ENCODE results near the gene ENOPH1.

ENOPH1 gene

GRCh38 chr4:82425478-82425877 is 4.9 kb upstream of the ENOPH1 start:
- in situ Hi-C loops (cut with HindIII; ENCODE audit: low sequenced_read_pairs): no loop called here

- in situ Hi-C loops (cut with HindIII; ENCODE audit: low sequenced_read_pairs): no loop called here
Measured at GRCh38 chr4:82428526-82428968, 1.8 kb upstream of the ENOPH1 start.

- in situ Hi-C loops (cut with HindIII; ENCODE audit: low sequenced_read_pairs): no loop called here
Measured at GRCh38 chr4:82428969-82429727, 1.2 kb upstream of the ENOPH1 start.

GRCh38 chr4:82429728-82430192 is 630 bp upstream of the ENOPH1 start:
- in situ Hi-C loops (cut with HindIII; ENCODE audit: low sequenced_read_pairs): no loop called here

GRCh38 chr4:82430964-82431745 is 765 bp downstream of the ENOPH1 start:
- in situ Hi-C loops (cut with HindIII; ENCODE audit: low sequenced_read_pairs): no loop called here

- in situ Hi-C loops (cut with HindIII; ENCODE audit: low sequenced_read_pairs): no loop called here
Measured at GRCh38 chr4:82431831-82432230, 1.4 kb downstream of the ENOPH1 start.

GRCh38 chr4:82432596-82432995 is 2.2 kb downstream of the ENOPH1 start:
- in situ Hi-C loops (cut with HindIII; ENCODE audit: low sequenced_read_pairs): no loop called here

GRCh38 chr4:82433791-82434190 is 3.4 kb downstream of the ENOPH1 start:
- in situ Hi-C loops (cut with HindIII; ENCODE audit: low sequenced_read_pairs): no loop called here

- in situ Hi-C loops (cut with HindIII; ENCODE audit: low sequenced_read_pairs): no loop called here
Measured at GRCh38 chr4:82434949-82435348, 4.6 kb downstream of the ENOPH1 start.

GRCh38 chr4:82436130-82436529 is 5.7 kb downstream of the ENOPH1 start:
- in situ Hi-C loops (cut with HindIII; ENCODE audit: low sequenced_read_pairs): no loop called here

- in situ Hi-C loops (cut with HindIII; ENCODE audit: low sequenced_read_pairs): no loop called here
Measured at GRCh38 chr4:82436780-82437179, 6.4 kb downstream of the ENOPH1 start.

GRCh38 chr4:82437285-82438005 is 7.1 kb downstream of the ENOPH1 start:
- in situ Hi-C loops (cut with HindIII; ENCODE audit: low sequenced_read_pairs): no loop called here

- in situ Hi-C loops (cut with HindIII; ENCODE audit: low sequenced_read_pairs): no loop called here
Measured at GRCh38 chr4:82439088-82439487, 8.7 kb downstream of the ENOPH1 start.

GRCh38 chr4:82447886-82448285 is 17.5 kb downstream of the ENOPH1 start:
- in situ Hi-C loops (cut with HindIII; ENCODE audit: low sequenced_read_pairs): no loop called here

GRCh38 chr4:82450966-82451755 is 20.8 kb downstream of the ENOPH1 start:
- in situ Hi-C loops (cut with HindIII; ENCODE audit: low sequenced_read_pairs): no loop called here

- in situ Hi-C loops (cut with HindIII; ENCODE audit: low sequenced_read_pairs): no loop called here
Measured at GRCh38 chr4:82452026-82452425, 21.6 kb downstream of the ENOPH1 start.

GRCh38 chr4:82457266-82457665 is 26.9 kb downstream of the ENOPH1 start:
- in situ Hi-C loops (cut with HindIII; ENCODE audit: low sequenced_read_pairs): no loop called here

GRCh38 chr4:82458729-82459128 is 28.3 kb downstream of the ENOPH1 start:
- in situ Hi-C loops (cut with HindIII; ENCODE audit: low sequenced_read_pairs): no loop called here

GRCh38 chr4:82461710-82462109 is 31.3 kb downstream of the ENOPH1 start:
- in situ Hi-C loops (cut with HindIII; ENCODE audit: low sequenced_read_pairs): no loop called here

GRCh38 chr4:82462415-82462831 is 32.0 kb downstream of the ENOPH1 start:
- in situ Hi-C loops (cut with HindIII; ENCODE audit: low sequenced_read_pairs): no loop called here

GRCh38 chr4:82463221-82463620 is 32.8 kb downstream of the ENOPH1 start:
- in situ Hi-C loops (cut with HindIII; ENCODE audit: low sequenced_read_pairs): no loop called here

Measured in DLD1 (cell line).